Stimulated activated naive CD8-positive, alpha-beta T cell treated with anti-CD3 and anti-CD28 coated beads, Interleukin-15, amount 100 ng/mL, for 72 hours (primary cell): ENCODE data around the gene ACOT7.

Source experiments
- ATAC-seq: fragments of 150-1000 bp; cut with Tn5 transposase; 2 replicates; pipeline ENCODE4 v1.10.0; 2021; ENCODE audit warnings: mild to moderate bottlenecking, moderate library complexity
- DNase-seq, 2 donors: peaks; one replicate each; pipeline ENCODE4 v3.0.0; 2021 to 2022
- H3K27ac Mint-ChIP-seq, 2 donors: one replicate each; pipeline ENCODE4 v1.8.0; 2022; ENCODE audit warnings: mild to moderate bottlenecking in 2 of 2, mixed read lengths in 2 of 2, moderate library complexity in 2 of 2
- H3K27me3 Mint-ChIP-seq: one replicate; pipeline ENCODE4 v1.8.0; 2022; ENCODE audit warnings: mixed read lengths
- H3K4me1 Mint-ChIP-seq: one replicate; pipeline ENCODE4 v1.8.0; 2022; ENCODE audit warnings: mild to moderate bottlenecking, mixed read lengths
- H3K4me3 Mint-ChIP-seq, 2 donors: one replicate each; pipeline ENCODE4 v1.8.0; 2022; ENCODE audit warnings: mild to moderate bottlenecking in 2 of 2, mixed read lengths in 2 of 2, moderate library complexity in 1 of 2
- H3K9me3 Mint-ChIP-seq, 2 donors: one replicate each; pipeline ENCODE4 v1.8.0; 2022; ENCODE audit warnings: mixed read lengths in 2 of 2

The ACOT7 gene

DNA sequence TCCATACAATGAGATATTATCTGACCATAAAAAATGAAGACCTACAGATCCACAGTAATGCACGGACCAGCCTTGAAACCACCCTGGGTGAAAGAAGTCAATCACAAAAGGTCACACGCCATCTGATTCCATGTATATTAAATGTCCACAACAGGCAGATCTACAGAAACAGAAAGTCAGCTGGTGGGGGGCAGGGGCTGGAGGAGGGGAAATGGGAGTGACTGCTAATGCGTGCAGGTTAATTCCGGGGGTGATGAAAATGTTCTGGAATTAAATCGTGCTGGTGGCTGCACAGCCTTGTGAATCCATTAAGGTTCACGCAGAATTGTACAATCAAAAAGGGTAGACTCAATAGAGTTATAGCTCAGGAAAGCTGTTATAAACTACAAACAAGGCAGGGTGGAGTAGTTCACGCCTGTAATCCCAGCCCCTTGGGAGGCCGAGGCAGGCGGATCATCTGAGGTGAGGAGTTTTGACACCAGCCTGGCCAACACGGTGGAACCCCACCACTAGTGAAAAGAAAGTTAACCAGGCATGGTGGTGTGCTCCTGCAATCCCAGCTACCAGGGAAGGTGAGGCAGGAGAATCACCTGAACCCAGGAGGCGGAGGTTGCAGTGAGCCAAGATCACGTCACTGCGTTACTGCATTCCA lies 32.3 kb downstream of the ACOT7 start:
- no peaks in the 10 kb centered on the region for H3K27me3 Mint-ChIP-seq
- peaks cover 92% of the 10 kb centered on the region for H3K4me1 Mint-ChIP-seq
- ATAC-seq, result no peak
- DNase-seq, result no peak
- H3K4me3 Mint-ChIP-seq, result no peak overlapping the region
- H3K27ac Mint-ChIP-seq, result peak overlapping the region; percentile 25 to 37
- H3K9me3 Mint-ChIP-seq, result no peaks in the 10 kb centered on the region

DNA sequence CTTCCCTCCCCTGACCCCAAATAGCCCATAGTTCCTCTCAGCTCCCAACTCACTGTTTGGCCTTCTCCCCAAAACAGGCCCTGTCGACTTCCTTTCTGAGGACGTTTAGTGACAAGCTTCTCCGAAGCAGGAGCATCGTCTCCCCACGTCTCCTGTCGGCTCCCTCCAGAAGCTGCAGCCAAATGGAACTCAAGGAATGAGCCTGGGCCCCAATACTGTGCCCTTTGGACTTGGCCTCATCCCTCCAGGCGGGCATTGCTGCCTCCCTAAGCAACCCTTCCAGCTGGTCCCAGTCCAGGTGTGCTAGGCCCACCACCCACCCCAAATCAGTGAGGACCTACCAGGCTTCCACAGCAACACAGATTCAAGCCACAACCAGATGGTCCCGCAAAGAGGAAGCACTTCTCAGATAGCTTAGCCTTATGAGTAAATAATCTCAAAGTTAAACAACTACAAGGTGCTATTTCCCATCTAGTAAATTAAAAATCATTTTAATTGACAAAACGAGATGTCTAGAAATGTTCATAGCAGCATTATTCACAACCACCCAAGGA lies 33.0 kb downstream of the ACOT7 start:
- H3K9me3 Mint-ChIP-seq, result no peaks in the 10 kb centered on the region
- no peaks in the 10 kb centered on the region for H3K27me3 Mint-ChIP-seq
- ATAC-seq (no peak), DNase-seq (no peak)
- H3K4me3 Mint-ChIP-seq, result peak overlapping the region; percentile 38 to 62
- peak overlapping the region; percentile 90 to 99 for H3K27ac Mint-ChIP-seq
- peaks cover 86% of the 10 kb centered on the region for H3K4me1 Mint-ChIP-seq

DNA sequence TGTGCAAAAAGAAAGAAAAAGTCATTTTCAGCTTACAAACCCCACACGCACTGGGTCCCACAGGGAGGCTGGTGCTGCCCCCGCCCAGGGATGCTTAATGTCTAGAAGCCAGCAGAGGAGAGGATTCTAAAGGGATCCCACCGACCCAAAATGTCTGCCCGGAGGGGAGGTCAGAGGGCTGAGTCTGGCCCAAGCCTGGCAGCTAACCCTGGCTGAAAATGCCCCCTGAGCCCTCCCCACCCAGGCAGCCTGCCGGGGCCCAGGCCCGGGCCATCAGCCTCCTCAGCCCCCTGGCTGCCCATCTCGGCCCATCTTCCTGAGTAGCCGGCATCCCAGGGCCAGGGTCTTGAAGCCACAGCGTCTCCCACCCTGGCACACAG lies 33.5 kb downstream of the ACOT7 start:
- ATAC-seq, result peak; percentile 9
- peak overlapping the region; percentile 96 to 99 for H3K27ac Mint-ChIP-seq
- peak overlapping the region; percentile 65 to 87 for H3K4me3 Mint-ChIP-seq

DNA sequence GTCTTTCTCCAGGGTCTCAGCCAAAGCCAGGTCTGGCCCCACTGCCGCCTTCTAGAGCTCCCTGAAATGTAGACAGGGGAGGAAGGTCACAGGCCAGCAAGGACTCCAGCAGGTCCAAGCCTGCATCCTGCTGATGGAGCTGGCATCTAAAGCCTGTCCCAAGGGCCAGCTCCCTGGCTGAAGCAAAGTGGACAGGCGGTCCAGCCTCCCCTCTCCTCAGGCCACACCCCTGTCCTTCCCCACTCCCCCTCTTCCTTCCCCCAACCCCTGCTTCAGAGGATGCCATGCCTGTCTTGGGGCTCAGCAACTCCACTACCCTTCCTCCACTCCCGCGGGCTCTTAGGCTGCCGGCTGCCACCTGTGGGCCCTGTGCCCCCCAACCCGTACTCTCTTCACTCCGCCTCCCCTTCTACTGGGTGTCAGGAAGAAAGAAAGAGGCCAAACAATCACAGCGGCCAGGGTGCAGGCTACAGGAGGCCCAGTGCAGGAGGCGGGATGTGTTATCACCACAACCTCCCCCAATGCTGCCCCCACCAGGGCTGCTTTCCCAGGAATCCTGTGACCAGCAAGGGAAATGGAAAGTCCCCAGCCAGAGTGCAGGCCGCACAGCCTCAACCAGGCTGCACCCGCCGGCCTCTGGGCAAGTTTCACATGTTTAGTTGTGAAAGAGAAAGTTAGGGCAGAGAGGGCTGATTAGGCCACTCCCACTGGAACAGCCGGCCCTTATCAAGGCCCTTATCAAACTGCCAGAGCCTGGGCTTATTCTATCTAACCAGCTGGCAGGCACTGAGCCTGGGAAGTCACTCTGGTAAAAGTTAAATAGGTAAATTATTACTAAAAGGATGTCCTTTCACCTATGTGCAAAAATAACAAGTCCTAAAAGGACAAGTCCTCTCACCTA lies 34.1 kb downstream of the ACOT7 start:
- peak overlapping the region; percentile 65 to 87 for H3K4me3 Mint-ChIP-seq
- H3K27me3 Mint-ChIP-seq, result no peaks in the 10 kb centered on the region
- H3K27ac Mint-ChIP-seq, result peak overlapping the region; percentile 96 to 99
- H3K9me3 Mint-ChIP-seq, result no peaks in the 10 kb centered on the region
- peak; percentile 56 to 74 for DNase-seq
- H3K4me1 Mint-ChIP-seq, result peaks cover 82% of the 10 kb centered on the region
- peak; percentile 84 for ATAC-seq

More for the DNA sequence above, 33.5 kb downstream of the ACOT7 start:
- Mint-ChIP-seq H3K27me3 (no peaks in the 10 kb centered on the region), H3K4me1 (peaks cover 83% of the 10 kb centered on the region), H3K9me3 (no peaks in the 10 kb centered on the region)
- no peak for DNase-seq

DNA sequence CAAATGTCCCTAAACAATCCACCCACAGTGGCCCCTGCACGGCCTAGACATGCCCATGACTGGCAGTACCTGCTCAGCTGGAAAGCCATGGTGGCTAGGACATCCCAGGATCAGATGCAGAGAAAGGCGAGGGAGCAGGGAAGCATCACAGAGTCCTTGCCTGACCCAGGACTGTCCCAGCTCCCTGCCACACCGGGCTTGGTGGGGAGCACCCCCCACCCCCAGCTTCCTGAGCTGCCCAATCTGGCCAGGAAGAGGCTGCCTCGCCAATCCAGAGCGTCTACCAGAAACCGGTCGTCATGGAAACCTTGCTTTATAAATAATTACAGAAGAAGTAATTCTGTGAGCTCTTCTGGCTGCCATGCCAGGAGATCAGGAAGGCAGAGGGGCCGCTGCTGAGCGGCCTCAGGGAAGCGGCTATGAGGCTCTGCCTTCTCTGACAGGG lies 34.8 kb downstream of the ACOT7 start:
- peak; percentile 42 to 70 for DNase-seq
- Mint-ChIP-seq H3K9me3 (no peaks in the 10 kb centered on the region), H3K4me3 (peak overlapping the region; percentile 65 to 87), H3K4me1 (peaks cover 75% of the 10 kb centered on the region), H3K27me3 (no peaks in the 10 kb centered on the region), H3K27ac (peak overlapping the region; percentile 96 to 99)
- peak; percentile 79 for ATAC-seq

DNA sequence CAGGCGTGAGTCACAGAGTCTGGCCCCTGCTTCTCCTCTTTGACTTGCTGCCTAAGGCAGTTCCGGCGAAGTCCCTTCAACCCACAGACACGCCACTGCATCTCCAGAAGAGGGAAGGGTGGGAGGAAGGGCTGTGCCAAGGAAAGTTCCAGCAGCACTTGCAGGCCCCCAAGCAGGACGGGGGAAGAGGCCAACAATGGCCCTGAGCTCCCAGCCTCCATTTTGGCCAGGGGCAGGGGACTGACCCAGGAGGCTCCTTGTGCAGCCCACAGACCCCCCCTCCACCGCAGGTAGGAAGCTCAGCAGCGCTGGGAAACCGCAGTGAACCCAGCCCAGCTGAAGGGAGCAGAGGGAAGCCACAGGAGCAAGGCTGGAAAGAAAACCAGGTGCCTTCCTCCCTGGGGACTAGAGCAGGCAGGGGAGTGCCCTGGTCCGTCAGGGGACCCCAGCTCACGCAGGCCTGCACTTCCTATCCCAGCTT lies 35.4 kb downstream of the ACOT7 start:
- no peaks in the 10 kb centered on the region for H3K27me3 Mint-ChIP-seq
- ATAC-seq, result peak; percentile 6
- H3K4me3 Mint-ChIP-seq, result peak overlapping the region; percentile 29 to 87
- DNase-seq, result no peak
- H3K9me3 Mint-ChIP-seq, result no peaks in the 10 kb centered on the region
- H3K4me1 Mint-ChIP-seq, result peaks cover 69% of the 10 kb centered on the region
- peak overlapping the region; percentile 12 to 96 for H3K27ac Mint-ChIP-seq

DNA sequence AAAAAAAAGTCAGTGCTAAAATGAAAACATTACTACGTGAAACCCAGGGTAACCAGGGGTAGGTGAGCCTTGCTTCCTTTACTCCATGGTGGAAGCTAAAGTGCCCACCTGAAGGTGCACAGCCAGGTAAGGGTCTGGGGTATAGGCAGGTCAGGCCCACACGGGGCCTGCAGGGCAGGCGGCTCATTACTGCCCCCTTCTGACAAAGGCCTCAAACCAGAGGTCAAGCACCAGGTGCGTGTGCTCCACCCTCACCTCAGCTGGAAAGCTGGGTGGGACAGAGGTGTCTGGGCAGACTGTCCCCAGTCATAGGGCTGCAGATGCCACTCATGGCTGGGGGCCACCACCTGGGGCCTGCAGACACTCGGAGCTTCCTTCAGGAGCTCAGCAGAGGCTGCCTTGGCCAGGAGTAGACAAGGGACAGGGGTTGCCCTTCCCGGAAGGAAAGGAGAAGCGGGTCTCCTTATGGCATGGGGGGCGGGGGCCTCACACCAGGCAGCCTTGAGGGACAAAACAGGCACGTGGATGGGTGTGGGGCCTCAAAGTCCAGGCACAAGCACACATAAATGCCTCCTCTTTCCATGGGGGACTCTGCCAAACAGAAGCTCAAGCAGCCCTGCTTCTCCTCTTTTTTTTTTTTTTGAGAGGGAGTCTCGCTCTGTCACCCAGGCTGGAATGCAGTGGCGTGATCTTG lies 36.2 kb downstream of the ACOT7 start:
- H3K9me3 Mint-ChIP-seq, result no peaks in the 10 kb centered on the region
- ATAC-seq (no peak), DNase-seq (no peak)
- peaks cover 61% of the 10 kb centered on the region for H3K4me1 Mint-ChIP-seq
- no peak overlapping the region for H3K27ac Mint-ChIP-seq
- H3K27me3 Mint-ChIP-seq, result no peaks in the 10 kb centered on the region
- H3K4me3 Mint-ChIP-seq, result peak overlapping the region in 1 of 2 donors; percentile 87

DNA sequence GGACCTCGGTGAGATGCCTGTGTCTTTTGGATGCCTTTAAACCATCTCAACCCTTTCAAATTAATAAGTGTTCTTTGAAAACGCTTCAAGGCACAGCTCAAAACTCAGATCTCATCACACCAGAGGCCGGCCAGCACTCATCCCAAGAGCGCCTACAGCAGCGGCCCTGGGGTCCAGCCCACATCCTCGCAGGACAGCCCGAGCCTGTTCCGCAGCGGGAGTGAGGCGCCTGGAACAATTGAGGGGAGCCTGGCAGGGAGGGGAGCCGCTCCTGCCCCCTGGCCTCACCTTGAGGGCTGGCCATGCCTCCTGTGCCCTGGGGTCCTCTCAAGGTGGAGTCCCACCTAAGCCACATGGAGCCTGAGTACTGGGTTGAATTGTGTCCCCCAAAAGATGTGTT lies 37.9 kb downstream of the ACOT7 start:
- no peak overlapping the region for H3K4me3 Mint-ChIP-seq
- H3K27me3 Mint-ChIP-seq, result no peaks in the 10 kb centered on the region
- H3K4me1 Mint-ChIP-seq, result peaks cover 55% of the 10 kb centered on the region
- ATAC-seq, result no peak
- DNase-seq, result no peak
- H3K27ac Mint-ChIP-seq, result no peak overlapping the region
- H3K9me3 Mint-ChIP-seq, result no peaks in the 10 kb centered on the region

DNA sequence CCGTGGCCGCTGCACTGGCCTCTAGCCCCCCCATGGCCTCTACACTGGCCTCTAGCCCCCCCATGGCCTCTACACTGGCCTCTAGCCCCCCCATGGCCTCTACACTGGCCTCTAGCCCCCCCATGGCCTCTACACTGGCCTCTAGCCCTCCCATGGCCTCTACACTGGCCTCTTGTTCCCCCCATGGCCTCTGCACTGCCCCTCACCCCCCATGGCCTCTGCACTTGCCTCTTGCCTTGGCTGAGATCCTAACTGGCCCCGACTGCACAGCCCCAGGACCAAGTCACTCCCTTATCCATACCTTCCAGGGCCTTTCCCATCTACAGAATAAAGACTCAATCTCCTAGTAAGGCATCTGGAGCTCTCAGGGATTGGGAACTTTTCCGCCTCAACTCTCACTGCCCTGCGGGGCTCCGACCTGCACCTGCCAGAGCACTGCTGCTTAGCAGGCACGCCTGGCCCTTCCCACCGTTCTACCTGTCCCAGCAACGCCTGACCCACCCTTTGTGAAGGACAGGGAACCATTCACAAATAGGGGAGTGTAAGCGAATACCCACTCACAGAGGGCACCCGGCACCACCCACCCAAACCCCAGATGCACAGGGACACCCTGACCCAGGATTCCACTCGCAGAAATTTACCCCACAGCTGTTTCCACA lies 38.8 kb downstream of the ACOT7 start:
- Mint-ChIP-seq H3K27ac (peak overlapping the region; percentile 38 to 75), H3K27me3 (no peaks in the 10 kb centered on the region), H3K4me3 (no peak overlapping the region), H3K9me3 (no peaks in the 10 kb centered on the region), H3K4me1 (peaks cover 49% of the 10 kb centered on the region)
- no peak for ATAC-seq
- DNase-seq, result no peak

DNA sequence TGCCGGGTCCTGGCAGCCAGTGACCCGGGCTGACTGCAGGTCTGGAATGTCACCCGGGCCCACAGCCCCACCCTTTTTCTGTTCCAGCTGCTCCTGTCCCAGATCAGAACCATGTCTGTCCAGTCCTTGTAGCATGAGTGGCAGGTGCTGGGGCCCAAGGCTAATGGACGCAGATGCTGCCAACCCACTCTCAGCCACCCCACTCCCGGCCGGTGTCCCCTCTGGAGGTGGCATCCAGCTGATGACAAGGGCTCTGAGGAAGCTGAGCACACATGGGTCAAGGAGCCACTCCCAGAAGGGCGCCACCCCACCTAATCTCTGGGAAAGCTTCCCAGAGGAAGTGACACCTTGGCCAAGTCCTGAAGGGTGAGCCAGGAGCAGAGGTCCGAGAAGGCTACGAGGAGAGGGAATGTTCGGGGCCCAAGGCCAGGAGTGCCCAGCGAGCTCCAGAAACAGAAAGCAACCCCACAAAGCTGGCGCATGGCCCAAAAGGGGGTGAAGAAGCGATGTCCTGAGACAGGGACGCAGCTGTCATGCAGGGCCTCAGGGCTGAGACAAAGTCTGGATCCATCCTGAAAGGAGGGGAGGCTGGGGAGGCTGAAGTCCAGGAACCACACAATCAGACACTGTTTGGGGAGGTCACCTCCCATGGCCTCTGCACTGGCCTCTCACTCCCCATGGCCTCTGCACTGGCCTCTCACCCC lies 39.5 kb downstream of the ACOT7 start:
- no peaks in the 10 kb centered on the region for H3K27me3 Mint-ChIP-seq
- peaks cover 49% of the 10 kb centered on the region for H3K4me1 Mint-ChIP-seq
- ATAC-seq (no peak), DNase-seq (no peak)
- no peak overlapping the region for H3K4me3 Mint-ChIP-seq
- H3K27ac Mint-ChIP-seq, result no peak overlapping the region
- H3K9me3 Mint-ChIP-seq, result no peaks in the 10 kb centered on the region

DNA sequence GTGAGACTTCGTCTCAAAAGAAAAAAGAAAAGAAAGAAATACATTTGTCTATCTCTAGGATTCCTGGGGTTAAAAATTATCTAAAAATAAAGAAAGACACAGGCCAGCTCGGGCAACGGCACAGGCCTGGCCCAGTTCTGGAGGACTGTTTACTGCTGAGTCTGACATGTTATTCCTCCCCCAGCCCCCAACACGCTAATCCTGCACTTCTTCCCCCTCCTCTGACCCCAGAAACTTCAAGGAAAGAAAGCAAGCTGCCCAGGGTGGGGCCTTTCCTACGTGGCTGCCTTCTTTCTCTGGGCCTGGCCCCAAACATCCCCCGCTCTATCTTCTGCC lies 40.0 kb downstream of the ACOT7 start:
- Mint-ChIP-seq H3K9me3 (no peaks in the 10 kb centered on the region), H3K27me3 (no peaks in the 10 kb centered on the region), H3K4me1 (peaks cover 49% of the 10 kb centered on the region), H3K4me3 (no peak overlapping the region), H3K27ac (no peak overlapping the region)
- ATAC-seq (no peak), DNase-seq (no peak)

DNA sequence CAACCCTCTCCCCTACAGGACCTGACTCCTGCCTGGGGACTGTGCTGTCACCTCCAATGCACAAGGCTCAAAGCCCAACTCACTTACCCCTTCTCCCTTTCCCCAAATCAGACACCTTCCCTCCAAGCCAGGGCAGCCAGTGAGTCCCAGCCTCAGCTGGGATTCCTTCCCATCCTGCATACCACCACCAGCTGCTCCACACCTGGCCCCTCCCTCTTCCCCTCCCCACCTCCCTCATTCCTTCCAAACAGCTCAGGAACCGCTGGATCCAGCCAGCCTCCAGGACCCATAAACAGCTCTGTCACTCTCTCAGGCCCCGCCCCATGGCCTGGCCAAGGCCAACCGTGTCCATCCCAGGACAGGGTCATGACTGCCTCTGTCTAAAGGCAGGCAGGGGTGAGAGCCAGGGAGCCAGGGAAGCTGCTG lies 41.4 kb downstream of the ACOT7 start:
- no peak for ATAC-seq
- DNase-seq, result no peak
- no peaks in the 10 kb centered on the region for H3K9me3 Mint-ChIP-seq
- no peak overlapping the region for H3K4me3 Mint-ChIP-seq
- peaks cover 45% of the 10 kb centered on the region for H3K4me1 Mint-ChIP-seq
- H3K27me3 Mint-ChIP-seq, result no peaks in the 10 kb centered on the region
- H3K27ac Mint-ChIP-seq, result peak overlapping the region in 1 of 2 donors; percentile 55

DNA sequence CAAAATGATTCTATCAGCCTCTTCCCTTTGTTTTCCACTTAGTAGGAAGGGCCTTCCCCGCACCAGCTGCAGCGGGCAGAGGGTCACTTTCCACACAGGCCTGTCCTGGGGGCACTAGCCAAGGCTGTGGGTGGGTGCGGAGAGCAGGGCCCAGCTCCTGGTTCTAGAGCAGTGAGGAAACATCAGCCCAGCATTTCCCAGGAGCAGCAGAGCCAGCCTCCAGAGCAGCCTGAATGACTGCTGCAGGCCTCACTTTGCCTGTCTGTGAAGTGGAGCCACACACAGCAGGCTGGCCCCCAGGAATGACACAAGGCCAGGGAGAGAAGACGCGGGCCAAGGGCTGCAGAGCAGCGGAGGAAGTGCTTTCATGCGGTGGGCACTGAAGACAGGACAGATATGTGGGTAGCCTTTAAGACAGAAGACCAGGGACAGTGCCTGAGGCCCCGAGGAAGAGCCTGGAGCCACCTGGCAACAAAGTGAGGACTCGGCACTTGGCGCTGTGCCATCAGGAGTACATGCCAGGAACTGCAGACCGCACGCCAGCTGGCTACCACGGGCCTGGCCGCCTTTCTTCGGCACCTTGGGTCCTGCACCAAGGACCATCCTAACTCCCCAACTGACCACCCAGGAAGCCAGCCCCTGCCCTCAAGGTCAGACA lies 42.0 kb downstream of the ACOT7 start:
- H3K4me3 Mint-ChIP-seq, result no peak overlapping the region
- no peaks in the 10 kb centered on the region for H3K9me3 Mint-ChIP-seq
- H3K27ac Mint-ChIP-seq, result peak overlapping the region in 1 of 2 donors; percentile 55
- peaks cover 41% of the 10 kb centered on the region for H3K4me1 Mint-ChIP-seq
- H3K27me3 Mint-ChIP-seq, result no peaks in the 10 kb centered on the region
- DNase-seq (no peak), ATAC-seq (no peak)

DNA sequence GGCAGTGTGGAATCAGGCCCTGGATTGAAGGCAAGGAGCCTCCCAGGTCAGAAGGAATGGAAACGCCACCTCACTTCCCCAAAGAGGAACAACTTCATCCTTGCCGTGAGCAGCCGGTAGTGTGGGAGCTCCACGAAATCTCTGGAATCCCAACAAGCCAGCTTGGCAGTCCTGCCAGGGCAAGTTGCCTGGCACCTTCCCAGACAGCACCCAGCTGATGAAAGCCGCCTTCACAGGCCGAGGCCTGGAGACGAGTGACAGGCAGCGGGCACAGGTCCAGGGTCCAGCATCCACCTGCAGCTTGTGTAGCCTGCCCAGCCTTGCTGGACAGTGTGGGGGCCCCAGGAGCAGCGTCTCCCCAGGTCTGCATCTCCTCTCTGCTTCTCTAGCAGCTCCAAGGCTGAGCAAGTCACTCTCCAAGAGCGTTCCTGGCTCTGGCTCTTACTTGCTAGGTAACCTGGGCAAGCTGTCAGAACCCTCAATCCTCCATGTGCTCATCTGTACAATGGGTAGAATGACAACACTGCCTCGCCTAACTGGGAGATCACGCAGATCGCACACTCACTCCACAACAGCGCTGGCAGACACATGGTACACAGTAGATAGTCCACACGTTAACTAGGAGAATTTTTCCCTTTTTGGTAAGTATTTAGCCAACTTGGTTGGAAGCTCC lies 43.0 kb downstream of the ACOT7 start:
- no peak for DNase-seq
- no peak for ATAC-seq
- Mint-ChIP-seq H3K27ac (no peak overlapping the region), H3K9me3 (no peaks in the 10 kb centered on the region), H3K4me1 (peaks cover 41% of the 10 kb centered on the region), H3K4me3 (no peak overlapping the region), H3K27me3 (no peaks in the 10 kb centered on the region)
